ENCODE results near the gene NCK1. TPM values are rescaled to one million over a fixed set of nuclear protein-coding genes. Genes with fewer than 3 reads are reported as not detected.

NCK1 gene
- total and polyA plus RNA-seq, 9 of the 15 experiments (the other 6 are each of a cell fraction or from before 2014, with no cell fraction given), result 17.3 to 30.5 (median 25.0) TPM

- TF ChIP-seq ZBTB12 (CRISPR knock-in tag; IDR thresholded peaks at IDR 0.05) (no peak), HDAC2 (IDR thresholded peaks at IDR 0.05) (peak; percentile 89), RBM25 (IDR thresholded peaks at IDR 0.05; ENCODE audit: low read depth, low read length, severe bottlenecking) (no peak), NRF1 (conservative IDR thresholded peaks at IDR 0.05 in 1 of 2, IDR thresholded peaks at IDR 0.05 in 1 of 2) (no peak), KDM2B (CRISPR knock-in tag; IDR thresholded peaks at IDR 0.05) (no peak), FUS (optimal IDR thresholded peaks at IDR 0.05; ENCODE audit: low read depth, low read length) (no peak), ZBTB33 (CRISPR knock-in tag; IDR thresholded peaks at IDR 0.05) (no peak), NONO (IDR thresholded peaks at IDR 0.05; ENCODE audit: low read depth in 2 of 2, low read length in 1 of 2) (no peak), BRF2 (IDR thresholded peaks at IDR 0.05; ENCODE audit: borderline replicate concordance, insufficient read depth, insufficient read length) (no peak), CHCHD3 (CRISPR knock-in tag; IDR thresholded peaks at IDR 0.05) (no peak), CBX3 (IDR thresholded peaks at IDR 0.05; ENCODE audit: borderline replicate concordance in 1 of 2, low read length in 2 of 2) (no peak), SMAD3 (CRISPR knock-in tag; conservative IDR thresholded peaks at IDR 0.05) (0 out of 2 replicates have a peak, but pooled peaks have one; percentile 32), E2F3 (CRISPR knock-in tag; IDR thresholded peaks at IDR 0.05) (no peak), CBFB (CRISPR knock-in tag; IDR thresholded peaks at IDR 0.05) (no peak), GATA2 (CRISPR knock-in tag; IDR thresholded peaks at IDR 0.05) (peak; percentile 57; the same call in 1 of the 2 replicates), ZBTB2 (IDR thresholded peaks at IDR 0.05) (no peak; the same call in 1 of the 2 replicates), HLTF (IDR thresholded peaks at IDR 0.05) (no peak), CAMTA2 (CRISPR knock-in tag; conservative IDR thresholded peaks at IDR 0.05) (no peak), HINFP (tag; conservative IDR thresholded peaks at IDR 0.05; ENCODE audit: low read depth) (no peak), NFXL1 (CRISPR knock-in tag; IDR thresholded peaks at IDR 0.05) (no peak), FOXK1 (CRISPR knock-in tag; IDR thresholded peaks at IDR 0.05; ENCODE audit: borderline replicate concordance) (no peak), RBFOX2 (IDR thresholded peaks at IDR 0.05; ENCODE audit: low read depth, low read length) (no peak), ZFX (CRISPR knock-in tag; IDR thresholded peaks at IDR 0.05) (no peak)
Observed at GRCh38 chr3:136899622-136900158, 37.7 kb downstream of the NCK1 start (continued).
